ENCODE measurements around the gene GALT. TPM values are rescaled to one million over a fixed set of nuclear protein-coding genes. Genes with fewer than 3 reads are reported as not detected.

GALT gene
- total and polyA plus RNA-seq, 2 donors (not counting 1 experiment from before 2014, with no cell fraction given) = 111 to 167 TPM

DNA sequence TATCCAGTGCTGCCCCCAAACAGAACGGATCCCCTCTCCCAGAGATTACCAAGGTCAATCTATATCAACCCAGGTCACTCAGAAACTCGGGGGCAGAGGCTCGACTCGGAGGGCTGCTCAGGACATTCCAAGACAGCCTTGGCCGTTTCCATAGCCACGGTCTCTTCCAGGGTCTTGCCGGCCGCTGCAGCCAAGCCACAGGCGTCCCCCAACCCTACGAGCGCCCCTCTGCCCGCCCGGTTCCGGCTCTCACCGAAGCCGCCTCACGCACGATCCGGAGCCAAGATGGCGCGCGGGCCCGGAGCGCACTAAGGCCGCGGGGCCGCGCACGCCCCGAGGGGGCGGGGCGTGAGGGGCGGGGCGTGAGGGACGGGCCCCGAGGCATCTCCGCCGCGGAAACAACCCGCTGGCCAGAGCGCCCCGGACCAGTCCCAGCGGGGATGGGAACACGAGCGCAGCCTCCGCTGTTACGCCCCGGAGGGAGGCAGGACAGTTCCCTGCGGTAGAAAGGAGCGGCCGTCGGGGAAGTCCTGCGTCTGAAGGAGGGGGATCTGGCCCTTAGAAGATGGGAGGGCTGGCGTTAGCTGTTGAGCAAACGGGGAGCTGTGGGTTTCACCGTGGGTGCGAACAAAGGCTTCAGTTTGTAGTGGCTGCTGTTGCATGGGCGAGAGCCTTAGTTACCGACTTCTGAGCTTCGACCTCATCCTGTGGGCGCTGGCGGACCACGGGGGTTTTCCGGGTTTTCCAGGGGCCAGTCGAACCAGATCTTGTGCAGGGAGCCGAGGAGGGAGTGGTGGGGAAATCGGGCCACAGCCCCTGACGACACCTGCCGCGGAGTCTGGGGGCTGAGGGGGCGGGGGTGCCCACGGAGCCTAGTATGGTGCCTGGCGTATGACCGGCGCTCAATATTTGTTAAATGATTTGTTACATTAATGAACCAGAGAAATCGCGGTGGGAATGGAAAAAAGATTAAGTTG, 34.4 kb upstream of the GALT start, which contains the start of gene RPP25L:
RPP25L (minus strand) TSS at position 287 of the 977 bp plus-strand sequence. CDS start 801 bp downstream, outside the sequence.
- ChIA-PET CTCF (interaction anchor here (0.9 to 8.3 kb wide), 10 partner anchors 8 to 233 kb away, joined by 3 to 150 read pairs (median 4); partner anchors contain the start of genes ARID3C, DCTN3 and SIGMAR1), POLR2A (interaction anchor here (1.0 to 2.6 kb wide), 4 partner anchors 8 to 35 kb away, joined by 4 to 10 read pairs (median 7); partner anchors contain the start of genes DCTN3, GALT and SIGMAR1)
- Histone ChIP-seq H3K27me3 (replicated peaks in 1 of 4; ENCODE audit: control extremely low read depth in 1 of 4, control insufficient read depth in 3 of 4, insufficient read depth in 4 of 4, low read length in 3 of 4) (no peaks in the 10 kb centered on the region), H3K4me1 (ENCODE audit: control insufficient read depth in 2 of 2, insufficient read depth in 2 of 2, low read length in 2 of 2) (peaks cover 7 to 21% of the 10 kb centered on the region in 2 donors), H2AFZ (ENCODE audit: insufficient read depth, low read depth, low read length, poor library complexity, severe bottlenecking) (peak within 1 kb of the TSS; percentile 99), H3K27ac (ENCODE audit: low read length in 2 of 2) (peak within 1 kb of the TSS; percentile 78 to 87), H3K4me3 (ENCODE audit: control extremely low read depth in 1 of 5, extremely low read depth in 1 of 5, insufficient read depth in 1 of 5, low read depth in 2 of 5, low read length in 4 of 5) (peak within 1 kb of the TSS; percentile 69 to 97 (median 80)), H3K9ac (ENCODE audit: low read length) (peak within 1 kb of the TSS; percentile 98), H3K79me2 (ENCODE audit: control insufficient read depth, insufficient read depth, low read length) (peaks cover 9% of the 10 kb centered on the region), H3K9me3 (ENCODE audit: control extremely low read depth in 1 of 3, control insufficient read depth in 2 of 3, insufficient read depth in 1 of 3, low read length in 2 of 3) (peaks cover 0 to 7% (median 0%) of the 10 kb centered on the region in 3 donors), H3K4me2 (replicated peaks; ENCODE audit: low read depth, low read length, poor library complexity, severe bottlenecking) (peak within 1 kb of the TSS; percentile 98), H3K36me3 (replicated peaks in 1 of 2; ENCODE audit: control extremely low read depth in 1 of 2, control insufficient read depth in 1 of 2, extremely low read depth in 1 of 2, insufficient read depth in 2 of 2, low read length in 1 of 2) (peaks cover 0 to 13% of the 10 kb centered on the region in 2 experiments), H4K20me1 (ENCODE audit: control insufficient read depth, insufficient read depth, low read length, poor library complexity, severe bottlenecking) (no peaks in the 10 kb centered on the region)
- Mint-ChIP-seq H3K27me3 (no peaks in the 10 kb centered on the region), H3K4me1 (peaks cover 22% of the 10 kb centered on the region), H3K27ac (peak within 1 kb of the TSS; percentile 90), H3K4me3 (peak within 1 kb of the TSS; percentile 91), H3K9me3 (ENCODE audit: insufficient read depth) (no peaks in the 10 kb centered on the region)
- peak; percentile 95 for ATAC-seq (ENCODE audit: low read depth)
- TF ChIP-seq CTCF (IDR thresholded peaks at IDR 0.05) = no peak
- no peak for TF ChIP-seq EZH2 (IDR thresholded peaks at IDR 0.05; ENCODE audit: borderline replicate concordance, insufficient read depth, low read depth, low read length, poor library complexity, severe bottlenecking)
- intact Hi-C loops (cut with micrococcal nuclease) = loop anchor here (1.0 to 10.0 kb wide), 11 partner anchors 8 to 797 kb away; partner anchors contain the start of genes ARID3C, DCTN3, DNAI1 and FAM219A
- WGBS (ENCODE audit: insufficient coverage) = under 1% methylated on average over 77 of the region's 77 CpGs
- DNase-seq = peak; percentile 91
